GM23338 (cell line): ENCODE data around the gene MOGAT1.
"Not testable (repeated sequence)": the region's sequence is repeated elsewhere in the genome, so short reads cannot be mapped to it uniquely, and the experiment has no call there.

ENCODE experiments used
- CREB1 ChIP-seq: fragments of 250-450 bp; sonication (Bioruptor Pico); IDR thresholded peaks from 2 replicates; pipeline ENCODE4 v1.5.0; 2020; ENCODE audit warnings: low read depth, mild to moderate bottlenecking, moderate library complexity
- CTCF ChIP-seq, 2 experiments: fragments of 200-600 bp in 1 of 2; sonication (generic) in 1 of 2; conservative IDR thresholded peaks; 2 replicates each; pipeline versions ENCODE4 v1.5.1 to v1.6.1; 2016 to 2017; ENCODE audit warnings: antibody characterized with exemption in 2 of 2, low read depth in 2 of 2, mild to moderate bottlenecking in 2 of 2, moderate library complexity in 1 of 2
- ZNF114 ChIP-seq: fragments of 250-450 bp; sonication (Bioruptor Pico); IDR thresholded peaks from 2 replicates; pipeline ENCODE4 v1.5.0; 2020; ENCODE audit warnings: mild to moderate bottlenecking, moderate library complexity

GRCh38 chr2:222755593-222755992 is 84.1 kb downstream of the MOGAT1 start:
- not testable (repeated sequence) for TF ChIP-seq ZNF114; CTCF (conservative IDR thresholded peaks at IDR 0.05; ENCODE audit: low read depth in 2 of 2); CREB1 (CRISPR knock-in tag)
